Inferior parietal cortex (tissue), 1 donor: Measurements from ENCODE around the gene OTOF.

Experiments
- DNase-seq: peaks from one replicate; pipeline ENCODE4 v3.0.0-alpha.2; 2016; ENCODE audit errors: extremely low spot score

Gene OTOF

GRCh38 chr2:26449278-26450030 is 28.5 kb downstream of the OTOF start:
- no peak for DNase-seq

- no peak for DNase-seq
Measured at GRCh38 chr2:26448651-26449050, 29.3 kb downstream of the OTOF start.

- no peak for DNase-seq
Measured at GRCh38 chr2:26444236-26444635, 33.7 kb downstream of the OTOF start.

GRCh38 chr2:26442707-26443106 is 35.2 kb downstream of the OTOF start:
- DNase-seq, result no peak

- DNase-seq, result no peak
Measured at GRCh38 chr2:26442301-26442700, 35.6 kb downstream of the OTOF start.

GRCh38 chr2:26438926-26439325 is 39.0 kb downstream of the OTOF start:
- DNase-seq, result no peak

GRCh38 chr2:26438526-26438925 is 39.4 kb downstream of the OTOF start:
- DNase-seq, result no peak

- no peak for DNase-seq
Measured at GRCh38 chr2:26435106-26435505, 42.8 kb downstream of the OTOF start.

GRCh38 chr2:26432859-26433258 is 45.1 kb downstream of the OTOF start:
- no peak for DNase-seq

- DNase-seq, result no peak
Measured at GRCh38 chr2:26432363-26432762, 45.6 kb downstream of the OTOF start.

- no peak for DNase-seq
Measured at GRCh38 chr2:26430826-26431225, 47.1 kb downstream of the OTOF start.

GRCh38 chr2:26429779-26430578 is 47.9 kb downstream of the OTOF start:
- no peak for DNase-seq

GRCh38 chr2:26428846-26429245 is 49.1 kb downstream of the OTOF start:
- no peak for DNase-seq

- no peak for DNase-seq
Measured at GRCh38 chr2:26424221-26424620, 53.7 kb downstream of the OTOF start.

GRCh38 chr2:26423750-26424149 is 54.2 kb downstream of the OTOF start:
- DNase-seq, result no peak

- no peak for DNase-seq
Measured at GRCh38 chr2:26422947-26423629, 54.8 kb downstream of the OTOF start.

- DNase-seq, result no peak
Measured at GRCh38 chr2:26421961-26422360, 56.0 kb downstream of the OTOF start.

- peak; percentile 34 for DNase-seq
Measured at GRCh38 chr2:26414311-26414710, 63.6 kb downstream of the OTOF start.

GRCh38 chr2:26412091-26412673 is 65.7 kb downstream of the OTOF start:
- DNase-seq, result no peak

GRCh38 chr2:26411419-26411818 is 66.5 kb downstream of the OTOF start:
- DNase-seq, result no peak

- DNase-seq, result no peak
Measured at GRCh38 chr2:26410764-26411243, 67.1 kb downstream of the OTOF start.

GRCh38 chr2:26409785-26410184 is 68.1 kb downstream of the OTOF start:
- no peak for DNase-seq
